Measurements from ENCODE around the gene SEC14L5.

The SEC14L5 gene

GRCh38 chr16:5017678-5017969 is 59.5 kb downstream of the SEC14L5 start:
- DNase-seq, result no peak

- no peak for DNase-seq
Observed at GRCh38 chr16:5018793-5019192, 60.7 kb downstream of the SEC14L5 start.

GRCh38 chr16:5019775-5020174 is 61.6 kb downstream of the SEC14L5 start:
- no peak for DNase-seq

- no peak for DNase-seq
Observed at GRCh38 chr16:5020551-5020950, 62.4 kb downstream of the SEC14L5 start.

- no peak for DNase-seq
Observed at GRCh38 chr16:5022521-5022920, 64.4 kb downstream of the SEC14L5 start.

GRCh38 chr16:5024632-5025031 is 66.5 kb downstream of the SEC14L5 start:
- DNase-seq, result no peak

GRCh38 chr16:5025171-5025632 is 67.1 kb downstream of the SEC14L5 start:
- no peak for DNase-seq

- no peak for DNase-seq
Observed at GRCh38 chr16:5026664-5027063, 68.5 kb downstream of the SEC14L5 start.

GRCh38 chr16:5027086-5027485 is 69.0 kb downstream of the SEC14L5 start:
- DNase-seq, result no peak

- DNase-seq, result no peak
Observed at GRCh38 chr16:5027575-5028235, 69.6 kb downstream of the SEC14L5 start.

GRCh38 chr16:5028950-5029475 is 70.9 kb downstream of the SEC14L5 start:
- no peak for DNase-seq

GRCh38 chr16:5030251-5030870 is 72.2 kb downstream of the SEC14L5 start:
- no peak for DNase-seq

- DNase-seq, result no peak
Observed at GRCh38 chr16:5031601-5032000, 73.5 kb downstream of the SEC14L5 start.

GRCh38 chr16:5032748-5033167 is 74.6 kb downstream of the SEC14L5 start:
- no peak for DNase-seq

- DNase-seq, result peak; percentile 17
Observed at GRCh38 chr16:5033256-5034166, 75.4 kb downstream of the SEC14L5 start, which contains the start of gene NAGPA. NAGPA (minus strand) TSS chr16:5033935; CDS start chr16:5033914, 21 bp downstream.

- no peak for DNase-seq
Observed at GRCh38 chr16:5034167-5034523, 76.0 kb downstream of the SEC14L5 start.

GRCh38 chr16:5035909-5036227 is 77.7 kb downstream of the SEC14L5 start:
- DNase-seq, result no peak

GRCh38 chr16:5036228-5037156 is 78.4 kb downstream of the SEC14L5 start:
- no peak for DNase-seq

GRCh38 chr16:5040451-5040850 is 82.3 kb downstream of the SEC14L5 start:
- DNase-seq, result no peak

GRCh38 chr16:5041600-5042133 is 83.5 kb downstream of the SEC14L5 start:
- DNase-seq, result no peak

- DNase-seq, result no peak
Observed at GRCh38 chr16:5042574-5043171, 84.5 kb downstream of the SEC14L5 start.

- DNase-seq, result no peak
Observed at GRCh38 chr16:5044011-5044540, 85.9 kb downstream of the SEC14L5 start.
